ENCODE results near the gene TMEM270.
A peak's percentile ranks its signal among the peaks of the same experiment; 100 is the strongest.
"Not testable (repeated sequence)": the region's sequence is repeated elsewhere in the genome, so short reads cannot be mapped to it uniquely, and the experiment has no call there.

Gene TMEM270

GRCh38 chr7:73831834-73832651 is 28.9 kb upstream of the TMEM270 start:
- DNase-seq (ENCODE audit: low read depth in 2 of 3, low spot score in 2 of 3), result no peak

GRCh38 chr7:73832806-73833205 is 28.2 kb upstream of the TMEM270 start:
- no peak for DNase-seq (ENCODE audit: low read depth in 2 of 3, low spot score in 2 of 3)

- DNase-seq (ENCODE audit: low read depth in 2 of 3, low spot score in 2 of 3), result no peak
These were observed 27.6 kb upstream of the TMEM270 start for GRCh38 chr7:73833251-73833919.

- DNase-seq (ENCODE audit: low read depth in 2 of 3, low spot score in 2 of 3), result no peak
These were observed 26.2 kb upstream of the TMEM270 start for GRCh38 chr7:73834626-73835191.

GRCh38 chr7:73837167-73837566 is 23.8 kb upstream of the TMEM270 start:
- DNase-seq (ENCODE audit: low read depth in 2 of 3, low spot score in 2 of 3), result not testable (repeated sequence)

GRCh38 chr7:73838642-73839041 is 22.3 kb upstream of the TMEM270 start:
- DNase-seq (ENCODE audit: low read depth in 2 of 3, low spot score in 2 of 3), result no peak

- DNase-seq (ENCODE audit: low read depth in 2 of 3, low spot score in 2 of 3), result no peak
These were observed 21.7 kb upstream of the TMEM270 start for GRCh38 chr7:73839290-73839689.

GRCh38 chr7:73839743-73840714 is 20.9 kb upstream of the TMEM270 start:
- no peak for DNase-seq (ENCODE audit: low read depth in 2 of 3, low spot score in 2 of 3)

- DNase-seq (ENCODE audit: low read depth in 2 of 3, low spot score in 2 of 3), result no peak
These were observed 20.1 kb upstream of the TMEM270 start for GRCh38 chr7:73840715-73841379.

- no peak for DNase-seq (ENCODE audit: low read depth in 2 of 3, low spot score in 2 of 3)
These were observed 19.3 kb upstream of the TMEM270 start for GRCh38 chr7:73841689-73842066.

GRCh38 chr7:73842067-73842976 is 18.6 kb upstream of the TMEM270 start, which contains the start of gene METTL27:
TSS of gene METTL27 (minus strand) at chr7:73842516. CDS start at chr7:73842140, 376 bp downstream.
- peak; percentile 72 to 79 (median 73) for DNase-seq (ENCODE audit: low read depth in 2 of 3, low spot score in 2 of 3)

GRCh38 chr7:73844131-73844547 is 16.8 kb upstream of the TMEM270 start:
- DNase-seq (ENCODE audit: low read depth in 2 of 3, low spot score in 2 of 3), result no peak

- DNase-seq (ENCODE audit: low read depth in 2 of 3, low spot score in 2 of 3), result no peak
These were observed 16.0 kb upstream of the TMEM270 start for GRCh38 chr7:73844848-73845460.

- not testable (repeated sequence) for DNase-seq (ENCODE audit: low read depth in 2 of 3, low spot score in 2 of 3)
These were observed 15.2 kb upstream of the TMEM270 start for GRCh38 chr7:73845701-73846195.

- no peak for DNase-seq (ENCODE audit: low read depth in 2 of 3, low spot score in 2 of 3)
These were observed 12.8 kb upstream of the TMEM270 start for GRCh38 chr7:73847941-73848723.

- DNase-seq (ENCODE audit: low read depth in 2 of 3, low spot score in 2 of 3), result no peak
These were observed 10.2 kb upstream of the TMEM270 start for GRCh38 chr7:73850781-73851207.

GRCh38 chr7:73851410-73852338 is 9.3 kb upstream of the TMEM270 start:
- no peak for DNase-seq (ENCODE audit: low read depth in 2 of 3, low spot score in 2 of 3)
